WTC11 (cell line): Measurements from ENCODE around the gene PHF21B.

Experiments used
- ZNF416 ChIP-seq: fragments of 250-450 bp; sonication (Bioruptor Pico); IDR thresholded peaks from 2 replicates; pipeline ENCODE4 v1.9.0; 2021; ENCODE audit warnings: mild to moderate bottlenecking, inconsistent platforms
- TF ChIP-seq, protein P1 (sequence below): fragments of 200-600 bp; IDR thresholded peaks from 2 replicates; pipeline ENCODE4 v1.8.0; 2022; ENCODE audit warnings: antibody characterized with exemption
- TF ChIP-seq, protein P2 (sequence below): sonication (generic); formaldehyde crosslinking; IDR thresholded peaks from 2 replicates; pipeline ENCODE4 v1.8.0; 2022; ENCODE audit warnings: mild to moderate bottlenecking, missing genetic modification reagents

GRCh38 chr22:44915441-44915840, 94.4 kb downstream of the PHF21B start:
- TF ChIP-seq, protein P1, sequence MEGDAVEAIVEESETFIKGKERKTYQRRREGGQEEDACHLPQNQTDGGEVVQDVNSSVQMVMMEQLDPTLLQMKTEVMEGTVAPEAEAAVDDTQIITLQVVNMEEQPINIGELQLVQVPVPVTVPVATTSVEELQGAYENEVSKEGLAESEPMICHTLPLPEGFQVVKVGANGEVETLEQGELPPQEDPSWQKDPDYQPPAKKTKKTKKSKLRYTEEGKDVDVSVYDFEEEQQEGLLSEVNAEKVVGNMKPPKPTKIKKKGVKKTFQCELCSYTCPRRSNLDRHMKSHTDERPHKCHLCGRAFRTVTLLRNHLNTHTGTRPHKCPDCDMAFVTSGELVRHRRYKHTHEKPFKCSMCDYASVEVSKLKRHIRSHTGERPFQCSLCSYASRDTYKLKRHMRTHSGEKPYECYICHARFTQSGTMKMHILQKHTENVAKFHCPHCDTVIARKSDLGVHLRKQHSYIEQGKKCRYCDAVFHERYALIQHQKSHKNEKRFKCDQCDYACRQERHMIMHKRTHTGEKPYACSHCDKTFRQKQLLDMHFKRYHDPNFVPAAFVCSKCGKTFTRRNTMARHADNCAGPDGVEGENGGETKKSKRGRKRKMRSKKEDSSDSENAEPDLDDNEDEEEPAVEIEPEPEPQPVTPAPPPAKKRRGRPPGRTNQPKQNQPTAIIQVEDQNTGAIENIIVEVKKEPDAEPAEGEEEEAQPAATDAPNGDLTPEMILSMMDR, result no peak
- TF ChIP-seq, protein P2, sequence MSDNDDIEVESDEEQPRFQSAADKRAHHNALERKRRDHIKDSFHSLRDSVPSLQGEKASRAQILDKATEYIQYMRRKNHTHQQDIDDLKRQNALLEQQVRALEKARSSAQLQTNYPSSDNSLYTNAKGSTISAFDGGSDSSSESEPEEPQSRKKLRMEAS, result no peak
- no peak for TF ChIP-seq ZNF416 (CRISPR knock-in tag)
